GM19099 (cell line): ENCODE data around the gene HOXC9.

ENCODE experiments used
- POLR2A ChIP-seq: IDR thresholded peaks from 3 replicates; pipeline ENCODE4 v1.6.1; 2011; ENCODE audit warnings: low read depth; ENCODE audit not compliant: insufficient read length; ENCODE audit errors: extremely low read depth

Gene HOXC9

DNA sequence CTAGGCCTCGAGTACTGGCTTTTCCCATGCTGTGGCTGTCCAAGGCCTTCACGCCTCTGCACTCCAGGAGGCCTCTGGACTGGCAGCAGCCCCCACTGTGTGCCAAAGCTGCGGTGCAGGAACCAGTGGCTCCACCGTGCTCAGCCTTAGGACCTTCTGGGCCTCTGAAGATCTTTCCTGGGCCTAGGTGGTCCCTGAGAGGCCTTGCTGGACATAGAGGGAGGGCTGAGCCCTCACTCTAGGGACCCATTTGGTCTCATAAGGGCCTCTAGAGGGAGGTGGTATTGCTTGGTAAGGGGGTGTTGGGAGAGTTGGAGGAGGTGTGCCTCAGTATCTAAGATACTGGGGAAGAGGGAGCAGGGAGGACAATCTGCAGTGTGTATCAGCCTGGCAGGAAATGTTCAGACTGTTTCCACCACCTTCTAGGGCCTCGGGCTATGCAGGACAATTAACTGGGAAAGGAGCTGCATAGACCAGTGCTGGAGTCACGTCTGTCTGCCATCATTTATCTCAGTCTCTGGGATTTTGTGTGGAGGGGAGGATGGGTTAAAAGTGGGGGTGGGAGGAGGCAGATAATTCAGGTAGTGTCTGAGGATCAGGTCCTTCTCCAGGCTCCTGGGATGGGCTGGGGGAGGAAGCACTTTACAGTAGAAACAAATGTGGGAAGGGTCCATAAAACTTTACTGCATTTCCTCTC is 35.8 kb downstream of the HOXC9 start:
- TF ChIP-seq POLR2A: no peak

DNA sequence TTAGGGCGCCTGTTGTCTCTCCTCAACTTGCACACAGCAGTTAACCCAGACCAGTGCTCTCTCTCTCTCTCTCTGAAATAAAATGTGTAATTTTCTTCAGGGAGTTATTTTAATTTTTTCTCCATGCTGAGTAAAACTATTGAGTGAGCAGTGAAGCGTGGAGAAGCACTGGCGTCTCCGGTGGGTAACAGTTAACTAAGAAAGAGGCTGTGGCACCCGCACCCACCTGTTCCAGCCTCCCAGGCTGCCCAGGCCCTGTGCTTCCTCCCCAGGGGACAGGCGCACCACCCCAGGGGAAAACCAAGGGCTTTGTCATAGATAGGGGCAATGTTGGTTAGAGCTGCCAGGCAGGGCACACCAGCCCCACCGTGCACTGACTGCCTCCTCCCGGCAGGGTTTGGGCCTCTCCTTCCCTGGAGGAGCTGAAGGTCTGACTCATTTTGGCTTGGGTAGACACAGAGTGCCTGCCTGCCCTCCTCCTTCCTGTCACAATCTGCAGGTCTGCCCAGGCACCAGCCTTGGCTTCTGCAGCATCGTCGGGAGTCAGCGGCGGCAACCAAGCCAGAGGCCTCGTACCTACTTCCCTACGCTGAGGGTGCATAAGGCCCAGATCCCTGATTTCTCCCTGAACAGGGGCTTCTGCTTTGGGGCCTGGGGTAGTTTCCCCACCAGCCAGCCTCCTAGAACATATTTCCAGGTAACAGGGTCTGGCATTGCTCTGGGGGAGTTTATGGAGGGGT is 36.8 kb downstream of the HOXC9 start:
- no peak for TF ChIP-seq POLR2A

DNA sequence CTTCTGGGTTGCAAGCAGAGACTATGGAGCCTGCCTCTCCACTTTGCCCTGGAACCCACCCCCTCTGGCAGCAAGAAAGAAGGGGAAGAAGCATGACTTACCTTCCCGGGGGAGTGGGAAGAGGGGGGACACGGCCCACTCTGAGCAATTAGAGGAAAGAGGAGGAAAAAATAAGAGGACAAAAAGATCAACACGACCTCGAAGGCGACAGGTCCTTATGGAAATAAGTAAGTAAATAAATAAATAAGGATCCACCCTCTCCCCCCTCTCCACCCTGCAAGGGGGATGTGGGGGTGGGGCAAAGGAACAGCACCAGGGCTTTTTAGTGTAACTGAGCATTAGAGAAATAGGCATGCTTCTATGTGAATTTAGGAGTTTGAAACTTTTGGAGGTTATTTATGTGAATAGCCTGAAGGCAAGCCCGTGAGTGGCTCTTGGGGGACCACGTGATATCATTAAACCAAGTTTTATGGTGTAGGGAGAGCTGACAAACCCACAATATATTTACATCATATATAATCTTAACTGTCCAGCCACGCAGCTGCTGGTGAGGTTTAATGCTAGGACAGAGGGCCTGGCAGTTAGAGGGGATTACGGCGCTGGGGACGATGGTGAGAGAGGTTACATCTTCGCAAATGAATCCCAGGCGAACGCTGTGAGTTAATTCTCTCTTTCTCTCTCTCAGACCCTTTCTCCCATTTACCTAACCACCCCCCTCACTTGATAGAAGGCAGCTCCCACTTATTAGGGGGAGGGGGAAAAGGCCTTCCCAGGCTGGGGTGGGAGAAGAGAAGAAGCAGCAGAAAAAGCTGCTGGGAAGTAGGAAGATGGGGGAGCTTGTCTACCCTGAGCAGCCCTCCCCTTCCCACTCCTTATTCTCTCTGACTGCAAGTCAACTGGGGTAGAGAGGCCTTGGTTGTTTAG is 37.7 kb downstream of the HOXC9 start:
- no peak for TF ChIP-seq POLR2A

DNA sequence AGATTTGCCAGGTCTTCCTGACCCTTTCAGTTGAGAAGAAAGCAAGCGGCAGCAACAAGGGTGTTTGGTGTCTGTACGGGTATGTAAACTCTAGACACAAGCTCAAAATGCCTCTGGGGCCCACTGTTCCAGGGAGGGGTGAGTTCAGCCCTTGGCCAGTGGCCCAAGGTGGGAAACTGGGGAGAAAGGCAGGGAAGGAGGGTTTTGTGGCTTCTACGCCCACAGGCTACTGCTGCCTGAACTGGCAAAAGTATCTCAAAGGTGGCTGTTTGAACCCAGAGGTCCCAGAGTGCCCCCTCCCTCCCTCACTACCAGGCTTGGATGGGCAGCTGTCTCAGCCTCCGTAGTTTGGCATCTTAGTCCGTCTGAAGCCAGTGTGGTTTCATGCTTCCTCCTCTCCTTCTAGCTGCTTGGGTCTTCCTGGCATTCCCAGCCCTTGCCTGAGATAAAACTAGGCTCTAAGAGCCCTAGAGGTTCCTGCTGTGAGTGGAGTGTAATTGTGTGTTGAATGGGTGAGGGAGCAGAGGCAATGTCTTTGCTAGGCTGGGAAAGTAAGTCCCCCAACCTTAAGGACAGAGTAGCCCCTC is 38.4 kb downstream of the HOXC9 start:
- TF ChIP-seq POLR2A: no peak

DNA sequence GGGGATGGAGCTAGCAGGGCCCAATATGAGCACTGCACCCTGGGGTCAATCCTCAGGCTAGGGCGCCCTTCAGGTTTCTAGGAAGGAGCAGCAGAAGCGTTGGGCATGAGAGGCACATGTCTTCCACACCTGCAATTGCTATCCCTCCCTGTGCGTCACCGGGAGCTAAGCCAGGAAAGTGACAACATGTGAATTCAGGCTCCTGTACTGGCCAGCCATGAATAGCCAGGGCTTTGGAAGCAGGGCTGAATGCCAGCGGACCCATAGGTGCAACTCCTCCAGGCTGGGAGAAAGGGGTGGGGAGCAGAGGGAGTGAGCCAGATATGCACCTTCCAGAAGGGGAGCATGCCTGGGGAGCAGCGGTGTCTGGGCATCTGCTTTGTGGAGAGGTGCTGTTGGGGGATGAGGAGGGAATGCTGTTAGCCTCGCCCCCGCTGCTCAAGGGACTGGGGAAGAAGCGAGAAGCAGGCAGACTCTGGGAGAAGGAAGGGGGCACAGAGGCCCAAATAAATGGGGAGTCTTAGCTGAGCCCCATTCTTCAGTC is 39.0 kb downstream of the HOXC9 start:
- TF ChIP-seq POLR2A: no peak

DNA sequence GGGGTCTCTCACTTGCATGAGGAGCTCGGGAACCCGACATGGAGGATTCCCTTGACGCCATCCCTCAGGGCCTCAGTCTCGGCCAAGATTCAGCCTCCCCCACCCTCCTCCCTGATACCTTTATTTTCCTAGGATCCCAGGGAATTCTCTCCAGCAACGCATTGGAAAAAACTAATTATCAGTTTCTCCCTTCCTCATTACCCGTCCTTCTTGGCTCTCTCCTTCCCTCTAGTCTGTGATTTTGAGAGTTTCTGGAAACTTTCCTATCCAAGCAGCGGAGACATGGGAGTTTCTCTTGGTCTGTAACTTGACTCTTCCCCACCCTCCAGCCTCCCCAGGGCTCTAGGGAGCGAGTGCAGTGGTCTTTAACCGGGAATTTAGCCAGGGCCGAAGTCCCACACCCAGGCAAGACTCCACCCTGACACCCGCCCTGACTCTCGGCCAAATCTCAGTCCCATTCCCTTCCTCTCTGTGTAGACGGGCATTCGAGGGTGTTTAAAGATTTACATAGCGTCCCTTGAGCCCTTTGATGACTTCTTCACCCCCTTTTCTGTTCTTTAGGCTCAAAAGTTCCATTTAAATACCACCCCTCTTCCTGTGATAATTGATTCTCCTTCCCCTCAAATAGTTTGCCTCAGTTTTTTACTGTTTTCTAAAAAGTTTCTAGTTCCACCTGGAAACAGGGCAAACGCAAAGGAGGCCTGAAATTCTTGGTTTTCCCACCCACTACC is 39.6 kb downstream of the HOXC9 start:
- TF ChIP-seq POLR2A: no peak

DNA sequence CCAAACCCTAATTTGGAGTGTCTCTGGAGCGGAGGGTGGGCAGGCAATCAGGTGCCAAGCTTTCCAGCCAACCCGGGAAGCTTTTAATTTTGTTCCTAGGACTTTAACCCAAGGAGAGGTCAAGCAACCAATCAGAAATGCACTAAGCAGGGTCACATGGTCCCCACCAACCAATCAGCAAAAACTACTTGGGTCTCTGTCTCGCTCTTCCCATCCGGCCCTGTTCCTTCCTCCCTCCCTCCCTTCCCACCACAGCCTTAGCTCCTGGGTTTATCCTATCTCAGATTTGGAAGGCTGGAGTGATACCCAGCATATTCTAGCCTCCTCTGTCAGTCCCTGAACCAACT is 40.2 kb downstream of the HOXC9 start:
- no peak for TF ChIP-seq POLR2A

DNA sequence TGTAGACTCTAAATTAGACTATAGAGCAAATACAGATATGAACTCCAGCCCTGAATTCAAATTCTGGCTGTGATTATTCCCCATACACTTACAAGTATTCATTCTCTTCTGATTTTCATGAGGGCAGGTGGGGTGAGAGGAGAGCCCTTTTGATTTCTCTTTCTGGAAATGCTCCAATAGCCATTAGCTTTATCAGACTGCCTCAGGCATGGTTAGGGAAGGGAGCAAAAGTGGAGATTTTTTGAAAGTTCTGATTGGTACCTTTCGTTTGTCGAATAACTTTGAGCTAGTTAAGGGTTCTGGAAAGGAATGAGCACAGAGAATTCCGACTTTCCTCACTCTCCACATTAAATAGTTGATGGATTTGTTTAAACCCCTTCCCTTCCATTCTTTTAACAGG is 40.7 kb downstream of the HOXC9 start:
- TF ChIP-seq POLR2A: no peak

DNA sequence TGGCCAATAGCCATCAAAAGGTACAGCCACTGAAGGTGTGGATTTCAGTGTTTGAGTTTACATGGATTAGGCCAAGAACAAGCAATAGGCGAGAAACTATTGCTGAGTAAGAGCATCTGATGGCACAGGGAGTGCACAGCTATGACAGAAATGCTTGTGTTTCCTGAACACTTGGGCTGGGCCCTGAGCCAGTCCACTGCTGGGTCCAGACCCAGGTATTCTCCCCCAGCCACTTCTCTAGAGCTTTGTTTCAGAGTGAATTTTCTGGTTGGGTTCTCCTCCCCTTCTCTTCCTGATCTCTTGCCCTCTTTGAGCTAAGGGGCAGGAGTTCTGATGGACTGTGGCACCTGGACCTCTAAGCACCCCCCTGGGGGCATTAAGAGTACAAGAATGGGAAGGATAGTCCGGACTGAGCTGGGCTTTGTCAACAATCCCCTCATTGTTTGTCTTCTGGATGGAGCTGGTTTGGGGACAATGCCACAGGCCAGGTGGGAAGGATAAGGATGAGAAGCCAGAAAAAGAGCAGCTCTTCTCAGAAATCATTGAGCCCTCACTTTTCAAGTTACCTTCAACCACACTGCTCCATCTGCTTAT is 41.2 kb downstream of the HOXC9 start:
- TF ChIP-seq POLR2A: no peak

DNA sequence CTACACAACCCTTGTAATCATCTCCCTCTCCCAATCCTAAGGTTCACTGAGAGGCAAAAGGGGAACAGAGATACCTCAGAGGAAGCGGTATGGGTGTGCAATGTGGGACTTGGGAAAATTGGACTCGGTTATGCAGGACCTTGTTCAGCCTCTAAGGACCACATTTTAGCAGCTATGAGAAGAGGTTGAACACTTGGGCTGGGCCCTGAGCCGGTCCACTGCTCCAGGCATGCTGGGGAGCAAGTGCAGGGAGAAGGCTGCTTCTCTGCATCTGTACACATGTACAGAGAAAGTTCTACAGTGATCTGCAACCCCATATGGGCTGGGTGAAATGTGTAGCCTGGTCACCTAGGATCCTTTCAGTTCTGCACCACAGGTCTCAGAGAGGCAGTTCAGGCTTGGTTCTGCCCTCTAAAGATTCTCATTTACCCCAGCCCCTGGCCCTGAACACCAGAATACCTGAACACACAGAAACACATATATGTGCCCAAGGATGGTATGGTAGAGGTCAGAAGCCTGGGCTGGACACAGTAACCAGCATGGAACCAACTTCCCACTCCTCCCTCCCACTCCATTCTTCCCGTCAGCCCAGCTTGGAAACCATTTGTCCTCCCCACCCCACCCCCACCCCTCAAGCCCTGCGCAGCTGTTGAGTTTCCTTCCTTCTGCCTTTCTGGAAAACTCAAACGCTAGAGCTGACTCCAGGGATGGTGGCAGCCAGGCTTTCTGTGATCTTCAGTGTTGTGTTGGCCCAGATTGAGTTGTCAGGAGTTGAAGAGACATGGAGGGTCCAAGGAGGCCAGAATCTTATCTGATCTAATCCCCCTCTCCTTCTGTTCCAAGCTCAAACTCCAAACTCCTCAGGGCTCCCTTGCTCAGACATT is 43.3 kb downstream of the HOXC9 start:
- TF ChIP-seq POLR2A: no peak

DNA sequence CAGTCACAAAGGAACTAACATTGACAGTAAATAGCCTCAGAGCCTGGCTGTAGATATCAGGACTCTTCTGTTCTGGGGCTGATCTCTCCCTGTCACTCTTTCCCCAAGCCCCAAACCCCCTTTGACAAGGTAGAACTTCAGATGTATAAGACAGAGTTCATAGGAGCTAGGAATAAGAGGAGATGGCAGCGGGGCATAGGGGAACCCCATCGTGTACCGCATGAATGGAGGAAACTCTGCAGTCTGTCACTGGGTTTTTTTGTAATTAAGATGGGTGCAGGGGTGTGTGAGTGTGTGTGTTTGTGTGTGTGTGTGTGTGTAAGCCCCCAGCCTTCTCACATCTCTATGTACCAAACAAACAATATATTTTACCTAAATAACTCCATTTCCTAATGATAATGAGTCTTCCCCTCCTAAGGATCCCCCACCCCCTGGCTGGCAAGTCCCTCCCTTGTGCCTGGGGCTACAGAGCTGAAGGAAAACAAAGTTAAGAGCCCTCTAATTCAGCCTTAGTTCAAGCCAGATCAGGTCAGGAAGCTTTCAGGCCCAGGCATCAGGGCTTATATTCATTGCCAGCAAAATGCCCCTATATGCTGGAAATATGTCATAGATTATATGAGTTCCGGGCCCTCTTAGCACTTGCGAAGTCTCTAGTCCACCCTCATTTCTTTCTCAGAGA is 44.6 kb downstream of the HOXC9 start:
- TF ChIP-seq POLR2A: no peak

DNA sequence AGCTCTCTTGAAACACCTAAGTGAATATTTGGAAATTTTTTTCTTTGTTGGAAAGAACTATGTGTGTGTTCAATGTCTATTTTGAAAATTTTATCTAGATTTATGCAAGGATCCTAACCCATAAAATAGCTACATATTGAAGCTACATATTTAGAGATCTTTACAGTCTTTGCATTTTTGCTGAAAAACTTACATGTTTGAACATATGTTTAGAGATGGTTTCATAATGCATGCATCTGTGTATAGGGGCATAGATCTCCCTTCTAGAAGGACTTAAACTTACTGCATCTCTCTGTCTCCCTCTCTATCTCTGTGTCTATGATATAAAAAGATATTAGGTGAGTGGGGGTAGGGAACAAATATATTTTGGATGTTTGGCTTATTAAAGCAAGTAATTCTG is 45.4 kb downstream of the HOXC9 start:
- TF ChIP-seq POLR2A: no peak
